Measurements from ENCODE around the gene SIGLEC9.

DNA sequence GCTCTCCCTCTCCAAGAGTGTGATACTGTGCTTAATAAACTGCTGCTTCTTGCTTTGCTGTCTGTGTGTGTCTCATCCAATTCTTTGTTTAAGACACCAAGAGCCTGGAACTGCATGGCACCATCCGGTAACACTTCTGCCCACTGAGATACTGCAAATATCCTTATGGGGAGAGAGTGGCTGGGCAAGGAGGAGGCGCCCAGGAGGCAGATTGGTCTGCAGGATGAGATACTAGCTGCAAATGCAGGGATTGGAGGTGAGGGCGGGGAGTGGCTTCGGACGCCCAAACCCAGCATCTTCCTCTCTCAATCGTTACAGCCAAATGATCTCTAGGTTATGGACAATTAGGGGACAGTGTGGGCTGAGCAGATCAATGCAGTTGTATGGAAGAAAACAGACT is 15.7 kb downstream of the SIGLEC9 start:
- TF ChIP-seq CTCF (IDR thresholded peaks at IDR 0.05; ENCODE audit: control extremely low read depth in 1 of 3, insufficient read depth in 1 of 3, low read depth in 1 of 3, low read length in 3 of 3) (no peak), POLR2A (IDR thresholded peaks at IDR 0.05; ENCODE audit: control extremely low read depth in 1 of 2, low read depth in 2 of 2, low read length in 2 of 2) (no peak), CREB1 (IDR thresholded peaks at IDR 0.05) (no peak), YY1 (IDR thresholded peaks at IDR 0.05; ENCODE audit: low read depth, low read length) (no peak), HDAC6 (IDR thresholded peaks at IDR 0.05; ENCODE audit: low read depth, low read length) (no peak), SP2 (IDR thresholded peaks at IDR 0.05; ENCODE audit: low read length) (no peak), EZH2 (IDR thresholded peaks at IDR 0.05; ENCODE audit: low read depth, low read length, severe bottlenecking) (no peak), TAF1 (IDR thresholded peaks at IDR 0.05; ENCODE audit: low read depth, low read length) (no peak), TBP (IDR thresholded peaks at IDR 0.05; ENCODE audit: low read depth, low read length) (no peak), SP1 (IDR thresholded peaks at IDR 0.05; ENCODE audit: low read depth, low read length) (no peak), CBX8 (IDR thresholded peaks at IDR 0.05; ENCODE audit: borderline replicate concordance, low read depth, low read length) (no peak)

Measured in H1 (cell line).